ENCODE data around the gene MRGPRE.
"Not testable (repeated sequence)": the region's sequence is repeated elsewhere in the genome, so short reads cannot be mapped to it uniquely, and the experiment has no call there.

MRGPRE gene

DNA sequence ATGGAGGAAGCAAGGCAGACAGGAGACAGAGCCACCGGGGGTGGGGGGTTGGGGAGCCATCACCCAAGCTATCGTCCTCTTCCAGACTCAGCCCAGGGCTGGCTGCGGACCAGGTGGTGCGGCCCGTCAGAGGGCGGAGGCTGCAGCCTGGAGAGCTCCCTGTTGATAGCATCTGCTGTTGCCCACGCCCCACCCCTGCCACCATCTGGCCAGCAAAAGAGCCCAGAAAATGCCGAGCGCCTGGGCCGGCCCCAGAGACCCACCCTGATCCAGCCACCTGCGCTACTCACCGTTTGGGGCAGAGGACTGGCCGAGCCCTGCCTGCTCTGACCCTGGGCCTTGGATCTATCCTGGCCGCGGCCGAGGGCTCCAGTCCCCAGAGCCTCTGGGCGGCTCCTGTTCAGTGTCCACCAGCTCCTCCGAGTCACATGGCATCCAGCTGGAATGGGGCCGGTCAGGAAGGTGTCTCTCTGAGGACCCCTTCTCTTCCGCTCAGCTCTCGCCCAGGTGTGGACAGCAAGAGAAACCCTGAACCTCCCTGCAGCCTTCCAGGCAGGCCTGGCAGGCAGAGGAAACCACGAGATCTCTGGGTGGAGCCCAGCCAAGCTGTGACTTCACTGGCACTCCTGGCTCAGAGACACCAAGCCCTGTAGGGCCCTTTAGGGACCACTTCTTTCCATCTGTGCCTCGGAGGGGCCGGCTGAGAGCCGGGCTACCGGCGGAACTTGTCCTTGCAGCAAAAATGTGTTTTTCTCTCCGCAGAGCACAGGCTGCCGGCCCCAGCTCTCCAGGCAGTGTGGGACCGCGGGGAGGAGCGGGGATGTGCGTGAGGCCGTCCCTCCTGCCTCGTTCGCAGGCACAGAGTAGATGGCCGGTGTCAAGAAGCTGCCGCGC is at the start of gene MRGPRE:
Gene MRGPRE, minus strand, starts transcription at position 567 of the 894 bp plus-strand sequence. CDS start 3,618 bp downstream, outside the sequence.
- in situ Hi-C loops (cut with HindIII; ENCODE audit: low pct_ligation_motif_present, low pct_unique_long_range_greater_than_20kb, low sequenced_read_pairs): no loop called here
- no peak for DNase-seq

GRCh38 chr11:3281146-3281545 is 48.9 kb upstream of the MRGPRE start:
- DNase-seq; in situ Hi-C loops (cut with HindIII; ENCODE audit: low pct_ligation_motif_present, low pct_unique_long_range_greater_than_20kb, low sequenced_read_pairs): not testable (repeated sequence)

- in situ Hi-C loops (cut with HindIII; ENCODE audit: low pct_ligation_motif_present, low pct_unique_long_range_greater_than_20kb, low sequenced_read_pairs); DNase-seq: not testable (repeated sequence)
Measured at GRCh38 chr11:3280662-3281061, 48.4 kb upstream of the MRGPRE start.

DNA sequence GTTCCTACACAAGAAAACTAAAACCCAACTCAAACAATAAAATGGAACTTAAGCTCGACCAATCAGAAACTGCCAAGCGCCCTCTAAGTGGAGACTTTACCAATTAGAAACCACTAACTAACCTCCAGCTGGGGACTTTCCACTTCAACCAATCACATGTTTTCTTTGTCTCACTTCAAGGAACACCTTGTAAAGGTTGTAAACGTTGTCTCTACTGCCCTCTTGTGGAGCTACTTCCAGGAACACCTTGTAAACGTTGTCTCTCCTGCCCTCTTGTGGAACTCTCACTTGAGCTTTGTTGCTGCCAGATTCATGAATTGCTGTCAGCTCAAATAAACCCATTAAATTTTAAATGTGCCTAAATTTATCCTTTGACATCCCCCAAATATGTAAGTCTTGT is 46.7 kb upstream of the MRGPRE start:
- DNase-seq; in situ Hi-C loops (cut with HindIII; ENCODE audit: low pct_ligation_motif_present, low pct_unique_long_range_greater_than_20kb, low sequenced_read_pairs): not testable (repeated sequence)

DNA sequence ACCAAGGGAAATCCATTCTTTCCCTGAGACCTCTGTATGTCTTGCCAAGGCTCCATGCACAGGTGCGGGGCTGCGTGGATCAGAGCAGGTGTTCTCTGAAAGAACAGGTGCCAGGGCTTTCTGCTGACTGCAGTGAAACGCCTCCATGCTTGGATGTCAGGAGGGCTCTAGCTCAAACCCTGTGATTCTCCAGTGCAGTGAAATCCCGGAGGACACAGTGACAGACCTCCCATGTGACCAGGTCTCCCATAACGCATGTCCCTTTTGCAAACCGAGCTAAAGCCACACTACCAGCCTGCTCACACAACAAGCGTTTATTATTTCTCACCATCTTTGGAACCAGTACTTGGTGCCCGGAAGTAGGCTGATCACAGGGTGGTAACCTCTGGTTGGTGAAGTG is 41.4 kb upstream of the MRGPRE start:
- in situ Hi-C loops (cut with HindIII; ENCODE audit: low pct_ligation_motif_present, low pct_unique_long_range_greater_than_20kb, low sequenced_read_pairs); DNase-seq: not testable (repeated sequence)

DNA sequence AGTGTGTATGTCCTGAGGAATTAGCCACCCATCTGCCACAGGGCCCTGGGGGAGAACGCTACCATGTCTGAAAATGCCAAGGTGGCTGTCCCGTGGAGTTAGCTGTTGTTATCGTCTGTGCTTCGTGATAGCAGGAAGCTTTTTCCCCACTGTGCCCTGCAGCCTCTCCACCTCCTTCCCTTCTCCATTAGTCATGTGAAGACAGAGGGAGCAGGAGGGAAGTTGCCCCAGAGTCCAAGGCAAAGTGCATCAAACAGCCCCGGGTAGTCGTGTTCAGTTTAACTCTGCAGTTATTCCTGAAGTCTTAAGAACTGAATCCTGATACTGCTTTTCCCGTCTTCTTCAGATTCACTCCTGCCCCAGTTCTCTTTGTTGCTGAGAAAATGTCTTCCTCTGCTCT is 30.3 kb upstream of the MRGPRE start:
- in situ Hi-C loops (cut with HindIII; ENCODE audit: low pct_ligation_motif_present, low pct_unique_long_range_greater_than_20kb, low sequenced_read_pairs); DNase-seq: not testable (repeated sequence)

DNA sequence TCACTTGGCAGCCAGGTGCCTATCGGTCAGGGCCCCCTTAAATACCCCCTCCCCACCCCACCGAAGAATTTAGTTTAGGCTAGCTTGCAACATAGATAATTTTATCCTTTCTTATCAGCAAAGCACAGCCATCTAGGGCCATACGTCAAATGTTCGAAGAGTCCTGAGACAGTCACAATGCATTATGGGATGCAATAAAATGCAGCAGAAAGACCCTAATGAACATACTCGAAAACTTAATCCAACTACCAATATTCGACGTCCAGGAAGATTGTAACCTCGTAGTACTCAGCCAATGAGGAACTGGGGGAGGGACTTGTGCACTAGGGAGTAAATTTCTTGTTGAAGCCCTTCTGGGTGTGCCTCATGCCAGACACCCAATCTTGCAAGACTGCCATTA is 29.6 kb upstream of the MRGPRE start:
- DNase-seq; in situ Hi-C loops (cut with HindIII; ENCODE audit: low pct_ligation_motif_present, low pct_unique_long_range_greater_than_20kb, low sequenced_read_pairs): not testable (repeated sequence)

GRCh38 chr11:3257509-3257908 is 25.3 kb upstream of the MRGPRE start:
- DNase-seq; in situ Hi-C loops (cut with HindIII; ENCODE audit: low pct_ligation_motif_present, low pct_unique_long_range_greater_than_20kb, low sequenced_read_pairs): not testable (repeated sequence)

DNA sequence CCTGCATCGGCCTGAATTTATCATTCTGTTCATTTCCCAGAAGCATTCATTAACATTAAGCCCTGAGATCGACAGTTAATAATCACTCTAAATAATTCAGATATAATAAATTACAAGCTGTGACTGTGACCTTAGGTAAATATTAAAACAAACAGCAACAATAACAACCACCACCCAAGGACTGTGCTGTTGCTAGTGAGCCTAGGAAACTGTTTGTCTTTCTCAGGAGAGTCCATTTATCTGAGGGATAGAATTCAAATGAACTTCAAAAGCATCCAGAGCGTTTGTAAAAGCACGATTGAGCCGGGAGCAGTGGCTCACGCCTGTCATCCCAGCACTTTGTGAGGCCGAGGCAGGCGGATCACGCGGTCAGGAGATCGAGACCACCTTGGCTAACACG is 23.0 kb upstream of the MRGPRE start:
- DNase-seq; in situ Hi-C loops (cut with HindIII; ENCODE audit: low pct_ligation_motif_present, low pct_unique_long_range_greater_than_20kb, low sequenced_read_pairs): not testable (repeated sequence)

DNA sequence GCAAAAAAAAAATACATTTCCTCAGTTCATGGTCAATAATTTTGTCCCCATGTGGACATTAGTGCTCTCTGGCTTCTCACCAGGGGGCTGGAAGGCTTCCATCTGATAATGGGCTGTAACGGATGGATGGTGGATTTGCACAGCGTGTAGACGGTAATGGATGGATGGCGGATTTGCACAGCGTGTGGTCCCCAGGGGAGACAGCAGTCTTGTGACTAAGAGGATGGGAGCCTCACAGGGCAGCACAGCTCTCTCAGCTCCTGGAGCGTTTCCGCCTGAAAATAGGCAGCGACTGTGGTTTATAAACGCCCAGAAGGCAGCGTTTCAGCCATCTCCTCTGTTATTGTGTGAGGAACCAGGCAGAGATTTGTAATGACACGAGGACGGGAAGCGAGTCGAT is 22.6 kb upstream of the MRGPRE start:
- in situ Hi-C loops (cut with HindIII; ENCODE audit: low pct_ligation_motif_present, low pct_unique_long_range_greater_than_20kb, low sequenced_read_pairs); DNase-seq: not testable (repeated sequence)

GRCh38 chr11:3245071-3245470 is 12.9 kb upstream of the MRGPRE start:
- in situ Hi-C loops (cut with HindIII; ENCODE audit: low pct_ligation_motif_present, low pct_unique_long_range_greater_than_20kb, low sequenced_read_pairs): no loop called here
- DNase-seq: no peak

DNA sequence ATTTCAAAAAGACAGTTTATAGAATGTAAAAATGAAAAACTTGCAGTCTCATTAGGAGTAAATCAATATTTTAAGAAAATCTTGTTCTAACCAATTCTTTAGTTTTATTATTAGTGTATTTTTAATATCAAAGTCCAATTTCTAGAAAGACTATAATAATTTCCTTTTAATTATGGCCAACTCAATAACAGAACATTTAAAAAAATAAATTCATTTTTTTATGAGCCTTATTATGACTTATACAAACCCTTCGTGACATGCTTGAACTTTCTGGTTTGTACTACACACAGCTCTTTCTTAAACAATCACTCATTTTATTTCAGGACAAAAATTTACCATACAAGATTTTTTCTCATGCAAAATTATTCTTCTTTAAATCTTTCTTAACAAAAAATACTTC is 11.7 kb upstream of the MRGPRE start:
- no peak for DNase-seq
- in situ Hi-C loops (cut with HindIII; ENCODE audit: low pct_ligation_motif_present, low pct_unique_long_range_greater_than_20kb, low sequenced_read_pairs): no loop called here

GRCh38 chr11:3237119-3237518 is 4.9 kb upstream of the MRGPRE start:
- DNase-seq: no peak
- in situ Hi-C loops (cut with HindIII; ENCODE audit: low pct_ligation_motif_present, low pct_unique_long_range_greater_than_20kb, low sequenced_read_pairs): no loop called here

DNA sequence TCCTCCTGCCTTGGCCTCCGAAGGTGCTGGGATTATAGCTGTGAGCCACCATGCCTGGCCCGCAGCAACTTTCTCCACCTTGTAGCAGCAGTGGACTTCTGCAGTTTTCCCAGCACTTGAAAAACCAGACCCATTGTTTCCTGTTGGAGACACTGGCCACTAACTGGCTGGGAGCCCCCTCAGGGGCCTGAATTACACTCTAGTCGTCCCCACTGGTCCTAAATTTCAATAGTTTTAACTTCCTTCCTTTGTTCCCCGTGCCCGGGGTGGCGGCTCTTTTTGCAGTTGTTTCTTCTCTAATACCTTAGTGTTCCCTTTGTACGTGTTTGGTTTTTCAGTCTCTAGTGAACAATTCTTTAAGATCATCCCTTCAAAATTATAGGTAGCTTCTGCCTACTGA is 2.6 kb upstream of the MRGPRE start:
- no peak for DNase-seq
- in situ Hi-C loops (cut with HindIII; ENCODE audit: low pct_ligation_motif_present, low pct_unique_long_range_greater_than_20kb, low sequenced_read_pairs): no loop called here

GRCh38 chr11:3232956-3233355 is 739 bp upstream of the MRGPRE start:
- in situ Hi-C loops (cut with HindIII; ENCODE audit: low pct_ligation_motif_present, low pct_unique_long_range_greater_than_20kb, low sequenced_read_pairs): no loop called here
- DNase-seq: no peak

DNA sequence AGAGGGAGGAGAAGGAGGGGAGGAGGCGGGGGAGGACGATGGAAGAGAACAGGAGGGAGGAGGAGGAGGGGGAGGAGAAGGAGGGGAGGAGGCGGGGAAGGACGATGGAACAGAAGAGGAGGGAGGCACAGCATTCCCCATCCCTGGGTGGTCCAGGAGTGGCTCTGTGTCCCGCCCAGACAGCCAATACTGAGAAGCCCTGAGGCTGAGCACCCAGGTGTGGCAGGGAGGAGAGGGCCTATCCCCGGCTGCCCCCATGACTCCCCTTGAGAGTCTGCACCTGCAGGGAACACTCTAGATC is 717 bp downstream of the MRGPRE start:
- DNase-seq: no peak
- in situ Hi-C loops (cut with HindIII; ENCODE audit: low pct_ligation_motif_present, low pct_unique_long_range_greater_than_20kb, low sequenced_read_pairs): no loop called here

GRCh38 chr11:3230636-3231549 is 1.3 kb downstream of the MRGPRE start:
- no peak for DNase-seq

DNA sequence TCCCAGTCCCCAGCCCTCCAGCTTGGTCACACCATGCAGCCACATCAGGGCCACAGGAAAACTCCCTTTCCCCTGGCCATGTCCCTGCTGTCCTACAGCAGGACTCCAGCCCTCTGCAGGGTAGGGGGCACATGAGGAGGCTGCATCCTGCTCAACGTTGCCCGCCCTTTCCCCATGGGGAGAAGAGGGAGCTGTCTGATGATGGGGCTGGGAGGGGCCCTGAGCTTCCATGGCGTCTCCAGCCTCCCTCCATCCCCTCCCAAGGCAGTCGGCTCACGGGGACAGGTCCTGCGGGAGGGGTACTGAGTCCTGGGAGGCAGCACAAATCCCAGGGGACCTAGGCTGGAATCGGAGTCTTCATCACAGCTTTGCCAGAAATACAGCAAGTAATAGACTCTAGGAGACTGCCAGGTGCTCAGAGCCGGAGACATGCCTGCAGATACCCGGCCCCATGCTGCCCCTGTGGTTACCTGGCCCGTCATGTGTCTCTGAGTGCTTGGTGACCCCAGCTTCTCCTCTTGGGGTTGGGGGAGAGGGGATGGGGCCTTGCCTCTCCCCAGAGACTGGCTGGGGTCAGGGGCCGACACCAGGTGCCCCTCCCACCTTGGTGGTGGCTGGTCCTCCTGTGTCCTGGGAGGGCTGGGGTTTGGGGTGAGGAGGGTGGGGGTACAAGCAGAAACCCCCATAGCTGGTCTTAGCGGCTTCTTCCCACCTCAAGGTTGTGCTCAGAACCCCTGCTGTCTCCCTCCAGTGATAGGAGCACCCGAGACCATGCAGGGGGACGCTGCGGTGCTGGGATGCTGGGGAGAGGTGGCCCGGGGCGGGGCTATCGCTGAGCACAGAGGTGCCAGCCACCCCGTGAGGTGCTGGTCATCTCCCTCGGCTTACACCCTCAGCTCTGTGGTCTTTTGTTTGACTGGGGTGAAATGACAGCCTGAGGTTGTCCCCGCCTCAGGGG is 2.3 kb downstream of the MRGPRE start:
- DNase-seq: no peak
- in situ Hi-C loops (cut with HindIII; ENCODE audit: low pct_ligation_motif_present, low pct_unique_long_range_greater_than_20kb, low sequenced_read_pairs): no loop called here

More at GRCh38 chr11:3230636-3231549, 1.3 kb downstream of the MRGPRE start:
- in situ Hi-C loops (cut with HindIII; ENCODE audit: low pct_ligation_motif_present, low pct_unique_long_range_greater_than_20kb, low sequenced_read_pairs): no loop called here
